ENCODE results near the gene CALHM4.

CALHM4 gene

GRCh38 chr6:116529466-116530290, 23.9 kb upstream of the CALHM4 start:
- no peak for TF ChIP-seq ZFX (IDR thresholded peaks at IDR 0.05)
- TF ChIP-seq, protein P1, sequence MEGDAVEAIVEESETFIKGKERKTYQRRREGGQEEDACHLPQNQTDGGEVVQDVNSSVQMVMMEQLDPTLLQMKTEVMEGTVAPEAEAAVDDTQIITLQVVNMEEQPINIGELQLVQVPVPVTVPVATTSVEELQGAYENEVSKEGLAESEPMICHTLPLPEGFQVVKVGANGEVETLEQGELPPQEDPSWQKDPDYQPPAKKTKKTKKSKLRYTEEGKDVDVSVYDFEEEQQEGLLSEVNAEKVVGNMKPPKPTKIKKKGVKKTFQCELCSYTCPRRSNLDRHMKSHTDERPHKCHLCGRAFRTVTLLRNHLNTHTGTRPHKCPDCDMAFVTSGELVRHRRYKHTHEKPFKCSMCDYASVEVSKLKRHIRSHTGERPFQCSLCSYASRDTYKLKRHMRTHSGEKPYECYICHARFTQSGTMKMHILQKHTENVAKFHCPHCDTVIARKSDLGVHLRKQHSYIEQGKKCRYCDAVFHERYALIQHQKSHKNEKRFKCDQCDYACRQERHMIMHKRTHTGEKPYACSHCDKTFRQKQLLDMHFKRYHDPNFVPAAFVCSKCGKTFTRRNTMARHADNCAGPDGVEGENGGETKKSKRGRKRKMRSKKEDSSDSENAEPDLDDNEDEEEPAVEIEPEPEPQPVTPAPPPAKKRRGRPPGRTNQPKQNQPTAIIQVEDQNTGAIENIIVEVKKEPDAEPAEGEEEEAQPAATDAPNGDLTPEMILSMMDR (conservative IDR thresholded peaks at IDR 0.05), result no peak
- H3K27ac ChIP-seq, result no peak overlapping the region

- no peak overlapping the region for H3K27ac ChIP-seq
- TF ChIP-seq, protein P1 (conservative IDR thresholded peaks at IDR 0.05), result no peak
- TF ChIP-seq ZFX (IDR thresholded peaks at IDR 0.05), result no peak
These were observed 23.1 kb upstream of the CALHM4 start for GRCh38 chr6:116530436-116530835.

GRCh38 chr6:116531675-116532570, 21.6 kb upstream of the CALHM4 start:
- H3K27ac ChIP-seq, result no peak overlapping the region
- no peak for TF ChIP-seq ZFX (IDR thresholded peaks at IDR 0.05)
- TF ChIP-seq, protein P1 (conservative IDR thresholded peaks at IDR 0.05), result peak; percentile 61

GRCh38 chr6:116533233-116533957, 20.2 kb upstream of the CALHM4 start:
- TF ChIP-seq, protein P1 (conservative IDR thresholded peaks at IDR 0.05), result no peak
- TF ChIP-seq ZFX (IDR thresholded peaks at IDR 0.05), result no peak
- no peak overlapping the region for H3K27ac ChIP-seq

- H3K27ac ChIP-seq, result no peak overlapping the region
- TF ChIP-seq ZFX (IDR thresholded peaks at IDR 0.05), result no peak
- TF ChIP-seq, protein P1 (conservative IDR thresholded peaks at IDR 0.05), result no peak
These were observed 18.4 kb upstream of the CALHM4 start for GRCh38 chr6:116535109-116535508.

GRCh38 chr6:116536216-116536621, 17.3 kb upstream of the CALHM4 start:
- TF ChIP-seq, protein P1 (conservative IDR thresholded peaks at IDR 0.05), result peak; percentile 82
- TF ChIP-seq ZFX (IDR thresholded peaks at IDR 0.05), result no peak
- no peak overlapping the region for H3K27ac ChIP-seq
